ENCODE data around the gene OOSP4B.

The OOSP4B gene

GRCh38 chr11:59984368-59984767 is 32.6 kb upstream of the OOSP4B start:
- no peak for TF ChIP-seq CTCF (IDR thresholded peaks at IDR 0.05; ENCODE audit: low read depth, low read length)
- no peak for DNase-seq (ENCODE audit: extremely low read depth, low read depth)

- no peak for TF ChIP-seq CTCF (IDR thresholded peaks at IDR 0.05; ENCODE audit: low read depth, low read length)
- DNase-seq (ENCODE audit: extremely low read depth, low read depth), result no peak
These were observed 26.6 kb upstream of the OOSP4B start for GRCh38 chr11:59990421-59990820.

GRCh38 chr11:59992425-59992824 is 24.6 kb upstream of the OOSP4B start:
- no peak for DNase-seq (ENCODE audit: extremely low read depth, low read depth)

GRCh38 chr11:59997800-59998199 is 19.2 kb upstream of the OOSP4B start:
- no peak for DNase-seq (ENCODE audit: extremely low read depth, low read depth)
- no peak for TF ChIP-seq CTCF (IDR thresholded peaks at IDR 0.05; ENCODE audit: low read depth, low read length)

More at GRCh38 chr11:59992425-59992824, 24.6 kb upstream of the OOSP4B start:
- TF ChIP-seq CTCF (IDR thresholded peaks at IDR 0.05; ENCODE audit: low read depth, low read length), result no peak

GRCh38 chr11:59999691-60000090 is 17.3 kb upstream of the OOSP4B start:
- no peak for TF ChIP-seq CTCF (IDR thresholded peaks at IDR 0.05; ENCODE audit: low read depth, low read length)
- no peak for DNase-seq (ENCODE audit: extremely low read depth, low read depth)

- DNase-seq (ENCODE audit: extremely low read depth, low read depth), result no peak
- TF ChIP-seq CTCF (IDR thresholded peaks at IDR 0.05; ENCODE audit: low read depth, low read length), result no peak
These were observed 13.3 kb upstream of the OOSP4B start for GRCh38 chr11:60003729-60004128.

- no peak for DNase-seq (ENCODE audit: extremely low read depth, low read depth)
- TF ChIP-seq CTCF (IDR thresholded peaks at IDR 0.05; ENCODE audit: low read depth, low read length), result no peak
These were observed 11.6 kb upstream of the OOSP4B start for GRCh38 chr11:60005360-60005759.
